ACC112 (cell line): ENCODE measurements around the gene SETD3.

Source experiments
- H2AFZ ChIP-seq: fragments of 200-600 bp; sonication (generic); one replicate; pipeline ENCODE4 v1.6.0; 2017; ENCODE audit warnings: antibody characterized with exemption, low read length; ENCODE audit not compliant: unreplicated experiment
- H3K27ac ChIP-seq: fragments of 200-600 bp; sonication (generic); 2 replicates; pipeline ENCODE4 v1.5.1; 2014; ENCODE audit warnings: low read depth, mild to moderate bottlenecking, antibody characterized with exemption, low read length, moderate library complexity
- H3K27me3 ChIP-seq: fragments of 200-600 bp; sonication (generic); 2 replicates; pipeline ENCODE4 v1.6.1; 2014; ENCODE audit warnings: mild to moderate bottlenecking, antibody characterized with exemption, low read length, moderate library complexity, mixed read lengths; ENCODE audit not compliant: insufficient read depth
- H3K36me3 ChIP-seq: fragments of 200-600 bp; sonication (generic); 2 replicates; pipeline ENCODE4 v1.6.1; 2016; ENCODE audit warnings: mild to moderate bottlenecking, antibody characterized with exemption, low read length, moderate library complexity, mixed read lengths; ENCODE audit not compliant: insufficient read depth
- H3K4me1 ChIP-seq: fragments of 200-600 bp; sonication (generic); one replicate; pipeline ENCODE4 v1.6.1; 2016; ENCODE audit warnings: low read length, mixed read lengths; ENCODE audit not compliant: insufficient read depth, unreplicated experiment, control insufficient read depth
- H3K4me3 ChIP-seq: fragments of 200-600 bp; sonication (generic); 2 replicates; pipeline ENCODE4 v1.5.1; 2014; ENCODE audit warnings: mild to moderate bottlenecking, low read depth, low read length
- H3K79me2 ChIP-seq: fragments of 200-600 bp; sonication (generic); one replicate; pipeline ENCODE4 v1.6.0; 2016; ENCODE audit warnings: low read length; ENCODE audit not compliant: control insufficient read depth, unreplicated experiment, insufficient read depth

Gene SETD3

DNA sequence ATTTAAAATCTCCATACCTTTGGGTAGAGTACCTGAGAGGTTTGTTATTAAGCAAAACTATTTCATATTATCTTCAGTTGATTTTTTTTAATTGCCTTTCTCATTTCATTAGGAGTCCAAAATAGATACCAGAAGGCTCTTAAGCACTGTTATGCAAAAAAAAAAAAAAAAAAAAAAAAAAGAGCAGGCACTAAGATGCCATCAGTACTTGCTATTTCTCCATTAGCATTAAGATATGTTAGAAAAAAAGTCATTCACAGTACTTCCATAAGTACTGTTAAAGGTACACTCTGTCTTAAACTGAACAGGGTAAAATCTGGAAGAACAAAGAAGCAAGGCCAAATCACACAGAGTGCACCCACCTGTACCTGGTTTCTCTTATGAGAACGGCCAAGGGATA is 57.2 kb downstream of the SETD3 start:
- Histone ChIP-seq H3K36me3 (no peaks in the 10 kb centered on the region), H3K79me2 (no peaks in the 10 kb centered on the region), H3K27ac (no peak overlapping the region), H2AFZ (no peak overlapping the region), H3K4me3 (no peak overlapping the region), H3K27me3 (no peaks in the 10 kb centered on the region), H3K4me1 (no peaks in the 10 kb centered on the region)

DNA sequence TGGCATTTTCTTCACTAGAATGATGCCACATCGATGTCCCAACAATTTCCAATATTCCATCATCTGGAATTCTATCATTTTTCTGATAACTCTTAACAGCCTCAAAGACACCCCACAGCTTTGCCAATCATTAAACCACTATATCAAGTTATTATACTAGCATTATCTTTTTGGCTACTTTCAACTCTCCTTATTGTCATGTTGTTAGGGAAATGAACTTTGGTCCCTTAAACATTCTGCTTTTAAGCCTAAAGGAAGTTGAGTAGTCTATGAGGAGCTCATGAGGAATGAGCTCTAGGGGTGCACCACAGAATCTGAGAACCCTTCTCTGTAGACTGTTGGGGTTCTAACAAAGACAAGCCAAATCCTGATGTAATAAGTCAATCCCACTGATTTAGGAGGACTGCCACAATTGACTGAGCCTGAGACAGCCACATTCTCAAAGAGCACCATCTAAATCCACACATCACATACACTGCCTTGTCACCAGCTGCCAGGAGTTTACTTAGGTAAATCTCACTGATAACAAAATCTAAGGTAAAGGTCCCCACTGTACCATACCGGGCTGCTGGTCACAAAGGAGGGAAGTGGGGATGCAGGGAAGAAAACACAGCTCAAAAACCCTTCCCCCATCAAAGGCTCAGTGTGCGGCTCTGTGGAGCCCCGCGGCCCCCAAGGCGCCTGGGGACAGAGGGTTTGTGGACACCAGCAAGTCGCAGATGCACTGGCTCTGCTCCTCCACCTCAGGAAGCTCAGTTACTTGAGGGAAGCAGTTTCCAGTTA is 58.2 kb downstream of the SETD3 start:
- Histone ChIP-seq H3K4me1 (no peaks in the 10 kb centered on the region), H3K27ac (no peak overlapping the region), H3K36me3 (no peaks in the 10 kb centered on the region), H2AFZ (no peak overlapping the region), H3K4me3 (no peak overlapping the region), H3K79me2 (no peaks in the 10 kb centered on the region), H3K27me3 (no peaks in the 10 kb centered on the region)

DNA sequence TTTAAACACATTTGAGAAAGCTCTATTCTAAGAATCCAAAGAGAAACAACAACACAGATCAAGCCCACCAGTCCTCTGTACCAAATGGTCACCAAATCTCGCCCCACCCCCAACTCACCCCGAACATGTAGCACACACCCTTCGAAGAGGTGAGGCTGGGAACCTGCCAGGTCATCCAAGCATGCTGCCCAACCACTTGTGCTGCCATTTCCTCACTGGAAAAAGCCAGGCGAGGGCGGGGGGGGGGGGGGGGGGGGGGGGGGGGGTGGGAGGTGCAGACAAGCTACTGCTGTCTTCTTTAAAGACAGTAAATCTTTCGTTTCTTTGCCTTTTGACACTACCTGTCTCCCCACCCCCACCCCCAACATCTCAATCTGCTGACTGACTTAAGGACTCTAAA is 59.9 kb downstream of the SETD3 start:
- Histone ChIP-seq H2AFZ (no peak overlapping the region), H3K4me3 (no peak overlapping the region), H3K27me3 (no peaks in the 10 kb centered on the region), H3K4me1 (no peaks in the 10 kb centered on the region), H3K79me2 (no peaks in the 10 kb centered on the region), H3K36me3 (no peaks in the 10 kb centered on the region), H3K27ac (no peak overlapping the region)

DNA sequence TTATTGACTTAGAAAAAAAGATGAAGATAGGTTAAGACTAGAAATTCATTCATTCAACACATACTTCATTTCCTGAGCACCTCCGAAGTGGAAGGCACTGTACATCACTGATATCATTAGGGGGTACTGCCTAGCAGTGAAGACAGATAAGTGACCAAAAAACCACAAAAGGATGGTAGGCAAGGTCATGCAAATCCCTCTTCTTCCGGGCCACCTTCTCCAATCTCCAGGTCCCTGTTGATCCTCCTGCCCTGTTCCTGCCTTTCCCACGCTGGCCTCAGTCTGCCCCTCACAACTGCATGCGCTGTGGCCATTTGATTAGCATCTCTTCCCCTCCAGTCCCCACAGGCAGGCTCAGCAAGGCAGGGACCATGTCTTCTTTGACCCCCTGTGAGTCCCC is 60.8 kb downstream of the SETD3 start:
- no peaks in the 10 kb centered on the region for H3K27me3 ChIP-seq
- peaks cover 5% of the 10 kb centered on the region for H3K4me1 ChIP-seq
- no peak overlapping the region for H3K27ac ChIP-seq

DNA sequence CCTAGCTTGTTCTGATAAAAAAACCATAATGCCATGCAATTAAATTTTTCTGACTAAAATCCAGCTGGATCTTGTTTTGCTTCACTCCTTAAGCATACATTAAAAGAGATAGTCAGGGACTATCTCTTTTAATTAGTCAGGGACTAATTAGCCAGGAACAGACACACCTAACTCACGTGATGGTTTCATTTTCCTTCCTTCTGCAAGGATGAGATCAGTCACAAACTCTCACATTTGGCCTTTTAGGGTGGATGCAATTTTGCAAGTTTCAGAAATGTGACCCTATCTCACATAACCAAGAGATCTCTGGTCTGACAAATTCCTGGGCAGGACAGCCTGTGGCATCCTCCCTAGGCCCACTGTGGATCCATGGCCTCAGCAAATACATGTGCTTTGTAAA is 62.4 kb downstream of the SETD3 start:
- Histone ChIP-seq H3K4me1 (peaks cover 5% of the 10 kb centered on the region), H3K79me2 (peaks cover 2% of the 10 kb centered on the region), H3K36me3 (no peaks in the 10 kb centered on the region), H2AFZ (no peak overlapping the region), H3K27me3 (no peaks in the 10 kb centered on the region), H3K27ac (no peak overlapping the region), H3K4me3 (no peak overlapping the region)

More for the DNA sequence above, 60.8 kb downstream of the SETD3 start:
- no peaks in the 10 kb centered on the region for H3K36me3 ChIP-seq
- no peak overlapping the region for H2AFZ ChIP-seq
- no peak overlapping the region for H3K4me3 ChIP-seq
- H3K79me2 ChIP-seq, result peaks cover under 1% of the 10 kb centered on the region

DNA sequence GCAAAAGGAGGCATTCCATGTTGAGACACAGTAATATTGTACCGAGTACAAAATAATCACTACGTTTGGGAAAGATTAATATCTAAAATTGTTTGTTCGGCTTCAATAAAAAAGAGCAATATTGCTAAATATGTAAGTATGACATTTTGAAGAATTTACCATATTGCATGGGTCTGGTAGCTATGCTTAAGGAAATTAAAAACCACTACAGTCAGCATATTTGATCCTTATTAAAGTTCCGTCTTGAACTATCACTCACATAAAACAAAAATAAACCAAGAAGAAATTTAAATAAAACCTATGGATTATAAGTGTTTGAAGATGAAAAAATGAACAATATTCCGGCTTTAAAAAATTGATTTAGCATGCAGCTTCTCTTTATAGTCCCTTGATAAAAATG is 63.8 kb downstream of the SETD3 start:
- Histone ChIP-seq H3K27ac (no peak overlapping the region), H3K4me3 (no peak overlapping the region), H3K27me3 (no peaks in the 10 kb centered on the region), H3K79me2 (peaks cover 2% of the 10 kb centered on the region), H3K36me3 (no peaks in the 10 kb centered on the region), H3K4me1 (peaks cover 5% of the 10 kb centered on the region), H2AFZ (no peak overlapping the region)

DNA sequence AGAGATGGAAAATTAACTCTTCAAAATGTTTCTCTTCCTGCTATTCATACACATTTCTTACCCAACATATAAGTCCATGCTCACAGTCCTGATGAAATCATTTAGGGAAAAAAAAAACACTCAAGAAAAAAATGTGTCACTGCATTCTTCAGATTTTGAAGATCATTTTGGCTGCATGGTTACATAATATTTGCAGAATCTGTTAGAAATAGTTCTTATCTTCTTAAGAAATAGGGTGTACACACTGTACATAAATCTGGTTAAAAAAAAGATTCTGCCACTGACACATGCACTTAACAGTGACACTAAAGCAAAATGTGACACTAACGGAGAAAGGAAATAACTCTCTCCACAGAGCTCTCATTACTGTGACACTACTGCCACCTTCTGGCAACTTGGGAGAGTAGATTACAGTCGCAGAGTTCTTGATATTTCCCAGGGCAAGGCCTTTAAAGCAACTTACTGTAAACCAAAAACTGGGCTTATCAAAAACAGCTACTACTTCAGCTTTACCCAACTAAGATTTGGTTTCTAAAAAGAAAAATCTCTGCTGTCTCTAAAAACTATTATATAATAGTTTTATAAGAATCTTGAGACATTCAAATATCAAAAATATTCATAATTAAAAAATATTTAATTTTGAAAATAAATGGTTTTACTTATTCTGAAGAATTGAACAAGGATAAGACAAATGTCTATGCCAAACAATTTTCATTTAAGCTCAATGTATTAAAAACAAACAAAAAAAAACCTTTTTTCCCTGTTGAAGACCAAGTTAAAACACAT is 65.0 kb downstream of the SETD3 start:
- Histone ChIP-seq H3K36me3 (peaks cover 3% of the 10 kb centered on the region; the same call in 1 of the 2 replicates), H3K4me1 (peaks cover 5% of the 10 kb centered on the region), H3K4me3 (no peak overlapping the region), H2AFZ (no peak overlapping the region), H3K27me3 (no peaks in the 10 kb centered on the region), H3K27ac (no peak overlapping the region), H3K79me2 (peaks cover 2% of the 10 kb centered on the region)

DNA sequence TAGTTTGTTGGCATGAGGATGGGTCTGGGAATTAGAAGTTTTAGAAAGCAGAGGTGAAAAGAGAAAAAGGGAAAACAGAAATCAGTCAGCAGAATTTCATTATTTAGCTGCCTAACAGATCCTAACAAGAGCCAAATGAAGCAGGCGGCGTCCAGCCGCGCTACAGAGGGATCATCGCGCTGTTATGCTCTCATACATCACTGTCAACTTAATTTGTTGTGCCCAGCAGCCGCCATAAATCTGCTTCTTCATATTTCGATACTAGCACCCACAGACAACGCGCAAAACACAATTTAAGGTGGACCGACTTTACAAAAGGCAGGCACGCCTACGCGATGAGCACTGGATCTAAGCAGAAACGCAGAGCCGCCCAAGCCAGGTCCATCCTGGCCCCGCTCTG is 66.7 kb downstream of the SETD3 start:
- Histone ChIP-seq H3K27me3 (no peaks in the 10 kb centered on the region), H3K36me3 (peaks cover 3% of the 10 kb centered on the region; the same call in 1 of the 2 replicates), H3K4me1 (peaks cover 5% of the 10 kb centered on the region), H3K27ac (no peak overlapping the region), H2AFZ (no peak overlapping the region), H3K79me2 (peaks cover 2% of the 10 kb centered on the region), H3K4me3 (no peak overlapping the region)

DNA sequence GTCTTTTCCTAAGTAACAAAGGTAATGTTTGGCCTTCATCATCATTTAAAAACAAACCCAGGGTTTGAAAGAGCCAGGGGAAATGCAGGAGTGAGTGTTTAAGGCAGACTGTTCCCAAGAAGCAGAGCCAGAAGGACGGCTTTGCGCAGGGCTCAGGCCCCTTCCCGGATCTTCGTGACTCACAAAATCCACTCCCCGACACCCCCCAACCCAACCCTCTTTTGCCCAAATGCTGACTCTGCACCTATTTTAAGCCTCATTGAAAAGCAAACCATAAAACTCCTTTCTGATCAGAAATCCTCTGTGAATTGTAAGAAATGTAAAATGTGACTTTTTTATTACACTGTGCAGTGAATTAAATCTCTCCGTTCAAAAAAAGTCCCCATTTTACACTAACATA is 67.5 kb downstream of the SETD3 start:
- Histone ChIP-seq H3K79me2 (peaks cover 2% of the 10 kb centered on the region), H3K4me1 (peaks cover 5% of the 10 kb centered on the region), H3K27ac (no peak overlapping the region), H3K27me3 (no peaks in the 10 kb centered on the region), H2AFZ (no peak overlapping the region), H3K36me3 (peaks cover 3% of the 10 kb centered on the region; the same call in 1 of the 2 replicates), H3K4me3 (no peak overlapping the region)

DNA sequence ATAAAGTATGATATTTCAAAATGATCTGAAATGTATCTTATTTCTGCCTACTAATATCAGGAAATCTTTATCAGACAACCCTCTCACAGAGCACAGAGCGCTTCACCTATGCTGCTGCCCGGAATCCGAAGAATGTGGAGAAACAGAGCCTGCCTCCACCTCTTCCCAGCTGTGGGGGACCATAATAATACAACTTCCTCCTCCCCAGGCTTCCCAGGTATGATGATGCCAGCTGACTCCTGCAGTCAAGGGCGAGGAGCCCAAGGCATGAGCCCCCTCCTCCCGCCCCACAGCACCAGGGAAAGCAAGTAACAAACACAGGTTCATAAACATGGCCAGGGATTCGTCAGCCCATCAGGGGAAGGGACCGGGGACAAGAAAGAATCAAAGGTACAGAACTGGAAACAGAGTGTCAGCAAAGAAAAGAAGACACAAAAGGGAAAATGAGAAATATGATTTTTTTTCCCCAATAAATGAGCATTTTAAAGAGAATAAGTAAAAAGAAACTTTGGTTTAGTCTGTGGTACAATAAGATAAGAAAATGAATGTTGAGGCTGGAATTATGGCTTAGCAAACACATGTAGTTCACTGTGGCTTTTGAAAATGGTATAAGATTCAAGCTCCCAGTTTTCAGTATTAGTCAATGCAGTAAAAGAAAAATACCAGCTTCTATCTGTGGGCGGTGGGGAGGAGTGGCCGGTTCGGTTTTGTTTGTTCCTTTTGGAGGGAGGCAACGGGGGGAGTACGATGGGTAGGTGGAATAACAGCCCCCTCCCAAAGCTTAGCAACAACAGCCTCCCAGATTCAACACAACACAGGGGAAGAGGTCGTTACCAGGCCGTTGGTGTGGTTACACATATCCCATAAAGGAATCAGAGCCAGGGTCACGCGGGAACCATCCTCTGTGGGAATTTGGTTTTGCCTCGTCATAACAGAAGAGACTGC is 68.3 kb downstream of the SETD3 start:
- Histone ChIP-seq H3K27ac (no peak overlapping the region), H3K4me1 (peaks cover 5% of the 10 kb centered on the region), H3K79me2 (peaks cover 2% of the 10 kb centered on the region)

More for the DNA sequence above, 68.3 kb downstream of the SETD3 start:
- Histone ChIP-seq H2AFZ (no peak overlapping the region), H3K27me3 (no peaks in the 10 kb centered on the region), H3K4me3 (no peak overlapping the region), H3K36me3 (peaks cover 3% of the 10 kb centered on the region; the same call in 1 of the 2 replicates)
